OCI-M1 (cell line): ENCODE results near the gene RAP2A.

ENCODE experiments used
- DNase-seq: peaks from one replicate; lab custom pipeline; 2025; lab: John Stamatoyannopoulos, UW

Gene RAP2A

GRCh38 chr13:97495678-97496077, 61.7 kb downstream of the RAP2A start:
- no peak for DNase-seq

DNA sequence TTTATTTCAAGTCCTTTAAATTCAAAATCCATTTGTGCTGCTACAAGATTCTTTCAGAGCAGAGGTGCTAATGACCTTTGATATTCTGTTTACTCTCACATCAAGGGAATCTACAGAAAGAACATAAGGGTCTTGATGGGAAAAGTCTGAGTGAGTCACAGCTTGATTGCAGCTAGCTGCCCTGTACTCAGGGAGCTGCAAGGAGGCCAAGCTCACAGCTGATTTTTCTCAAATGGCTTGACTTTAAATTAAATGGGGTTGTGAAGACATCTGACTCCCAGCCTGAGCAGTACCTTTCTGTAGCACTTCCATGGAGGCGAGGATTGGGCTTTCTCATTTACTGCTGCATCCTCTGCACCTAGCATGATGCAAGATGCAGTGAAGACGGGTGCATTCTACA, 62.5 kb downstream of the RAP2A start:
- DNase-seq = no peak

- peak; percentile 35 for DNase-seq
Measured at GRCh38 chr13:97497400-97497799, 63.4 kb downstream of the RAP2A start.

GRCh38 chr13:97498419-97498818, 64.5 kb downstream of the RAP2A start:
- DNase-seq = no peak

- no peak for DNase-seq
Measured at GRCh38 chr13:97499181-97499580, 65.2 kb downstream of the RAP2A start.

DNA sequence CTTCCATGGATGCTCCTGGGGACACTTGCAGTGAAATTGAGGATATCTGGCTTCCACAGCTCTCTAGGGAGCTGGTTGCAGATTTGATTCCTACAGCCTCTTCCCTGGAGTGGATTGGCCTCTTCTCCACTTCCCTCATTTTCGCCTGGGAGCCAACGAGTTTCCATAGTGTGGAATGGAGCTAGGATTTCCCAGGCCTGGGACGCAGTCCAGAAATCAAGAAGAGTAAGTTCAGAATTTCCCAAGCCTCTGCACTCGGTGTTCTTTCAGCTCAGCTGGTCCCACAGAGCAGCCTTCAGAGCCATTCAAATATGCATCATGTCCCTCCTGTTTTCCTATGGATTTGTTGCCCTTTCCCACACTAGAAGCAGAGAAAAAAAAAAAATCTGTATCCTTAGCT, 68.2 kb downstream of the RAP2A start:
- no peak for DNase-seq

GRCh38 chr13:97502706-97503105, 68.7 kb downstream of the RAP2A start:
- DNase-seq = no peak

DNA sequence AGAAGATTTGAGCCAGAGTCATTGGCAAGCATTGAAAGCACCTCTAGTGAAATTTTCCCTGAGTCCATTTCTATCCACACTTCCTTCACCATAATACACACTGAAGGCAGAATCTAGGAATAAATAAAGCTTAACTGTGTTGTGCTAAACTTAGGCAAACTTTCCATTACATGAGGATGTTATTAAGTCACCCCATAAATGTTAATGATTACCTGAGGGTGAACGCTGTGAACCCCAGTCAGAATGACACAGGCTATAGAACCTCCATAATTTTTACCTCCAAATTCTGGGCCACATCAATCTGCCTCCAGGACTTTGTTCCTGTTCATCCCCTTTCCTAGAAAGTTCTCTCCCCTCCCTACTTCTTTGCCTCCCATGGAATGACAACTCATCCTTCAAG, 71.0 kb downstream of the RAP2A start:
- no peak for DNase-seq

DNA sequence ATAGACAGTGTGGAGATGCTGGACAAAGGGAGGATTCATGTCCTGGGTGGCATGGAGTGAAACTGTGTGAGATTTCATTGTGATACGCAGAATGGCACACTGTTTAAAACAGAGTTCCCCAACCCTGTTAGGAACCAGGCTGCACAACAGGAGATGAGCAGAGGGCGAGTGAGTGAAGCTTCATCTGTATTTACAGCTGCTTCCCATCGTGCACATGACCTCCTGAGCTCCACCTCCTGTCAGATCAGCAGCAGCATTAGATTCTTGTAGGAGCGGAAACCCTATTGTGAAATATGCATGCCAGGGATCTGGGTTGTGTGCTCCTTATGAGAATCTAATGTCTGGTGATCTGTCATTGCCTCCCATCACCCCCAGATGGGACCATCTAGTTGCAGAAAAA, 72.5 kb downstream of the RAP2A start:
- DNase-seq = peak; percentile 11

DNA sequence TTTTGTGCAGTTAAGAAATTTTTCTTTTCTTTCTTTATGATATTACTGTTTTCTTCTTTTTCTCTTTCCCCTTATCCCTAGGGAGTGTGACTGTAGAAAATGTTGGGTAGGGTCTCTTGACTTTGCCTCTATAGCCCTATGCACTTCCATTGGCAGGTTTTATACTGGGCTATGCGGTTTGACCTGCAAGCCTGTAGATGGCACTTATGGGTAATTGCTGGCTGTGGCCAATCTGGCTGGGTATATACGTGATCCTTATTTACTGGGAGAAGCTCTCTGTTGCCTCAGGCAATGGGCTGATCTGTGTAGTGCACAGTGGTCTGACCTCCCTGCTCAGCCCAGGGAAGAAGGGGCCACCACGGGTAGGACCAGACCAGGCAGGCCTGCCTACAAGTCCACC, 78.8 kb downstream of the RAP2A start:
- no peak for DNase-seq

DNA sequence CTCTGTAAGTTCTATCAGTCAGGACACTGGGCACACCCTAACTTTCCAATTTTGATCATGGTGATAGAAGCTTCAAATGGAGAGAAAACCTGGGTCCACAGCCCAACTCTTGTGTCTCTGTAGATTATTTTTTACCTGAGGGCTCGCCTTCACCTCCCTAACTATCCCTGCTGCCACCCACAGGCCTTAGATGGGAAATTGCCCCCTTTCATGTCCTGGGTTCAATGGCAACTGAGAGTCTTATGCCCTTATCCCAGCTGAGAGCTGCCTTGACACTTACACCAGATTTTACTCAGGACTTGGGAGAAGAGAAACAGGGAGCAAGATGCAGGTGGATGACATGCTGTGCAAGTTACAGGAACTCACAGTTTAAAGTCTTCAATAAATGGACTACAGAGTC, 81.7 kb downstream of the RAP2A start:
- no peak for DNase-seq

- DNase-seq = no peak
Measured at GRCh38 chr13:97517967-97518366, 84.0 kb downstream of the RAP2A start.
